GM18520 (cell line): ENCODE results near the gene NUBP2.
"Not testable (repeated sequence)": the region's sequence is repeated elsewhere in the genome, so short reads cannot be mapped to it uniquely, and the experiment has no call there.

Experiments used
- ATAC-seq: cut with Tn5 transposase; IDR thresholded peaks from one replicate; pipeline ENCODE4 v1.9.1; 2021; ENCODE audit not compliant: unreplicated experiment

Gene NUBP2

GRCh38 chr16:1794908-1795666, 12.3 kb downstream of the NUBP2 start:
- no peak for ATAC-seq

GRCh38 chr16:1799263-1799662, 16.5 kb downstream of the NUBP2 start:
- not testable (repeated sequence) for ATAC-seq

DNA sequence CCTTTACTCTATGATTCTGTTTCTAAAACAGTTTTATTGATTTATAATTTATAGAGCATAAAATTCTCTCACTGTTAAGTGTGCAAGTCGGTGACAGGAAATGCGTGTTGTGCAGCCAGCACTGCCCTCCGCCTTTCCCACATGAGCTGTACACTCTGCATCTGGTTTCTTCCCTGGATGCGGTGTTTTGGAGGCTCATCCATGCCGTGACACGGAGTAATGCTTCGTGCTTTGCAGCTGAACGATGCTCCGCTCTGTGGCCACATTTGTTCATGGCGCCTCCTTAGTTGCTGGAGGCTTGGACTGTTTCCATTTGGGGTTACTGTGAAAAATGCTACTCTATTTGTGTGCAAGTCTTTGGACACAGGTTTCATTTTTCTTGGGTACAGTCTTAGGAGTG, 17.9 kb downstream of the NUBP2 start:
- no peak for ATAC-seq

DNA sequence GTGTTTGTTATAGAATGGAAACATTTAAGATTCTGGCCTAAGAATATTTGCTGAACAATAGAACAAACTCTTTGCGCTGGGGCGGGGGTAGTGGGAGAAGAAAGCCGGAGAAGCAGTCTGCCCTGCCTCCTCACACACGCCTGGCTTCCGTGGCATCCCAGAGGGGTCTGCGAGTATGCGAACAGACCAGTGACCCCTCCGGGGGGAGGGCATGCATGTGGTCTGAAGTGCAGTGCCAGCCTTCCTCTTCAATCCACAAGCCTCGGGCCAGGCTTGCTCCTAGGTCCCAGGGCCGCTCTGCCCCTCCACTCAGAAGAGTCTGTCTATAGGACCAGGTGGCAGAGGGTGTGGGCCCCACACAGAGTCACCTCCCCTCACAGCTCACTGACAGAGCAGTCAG, 24.9 kb downstream of the NUBP2 start:
- no peak for ATAC-seq

DNA sequence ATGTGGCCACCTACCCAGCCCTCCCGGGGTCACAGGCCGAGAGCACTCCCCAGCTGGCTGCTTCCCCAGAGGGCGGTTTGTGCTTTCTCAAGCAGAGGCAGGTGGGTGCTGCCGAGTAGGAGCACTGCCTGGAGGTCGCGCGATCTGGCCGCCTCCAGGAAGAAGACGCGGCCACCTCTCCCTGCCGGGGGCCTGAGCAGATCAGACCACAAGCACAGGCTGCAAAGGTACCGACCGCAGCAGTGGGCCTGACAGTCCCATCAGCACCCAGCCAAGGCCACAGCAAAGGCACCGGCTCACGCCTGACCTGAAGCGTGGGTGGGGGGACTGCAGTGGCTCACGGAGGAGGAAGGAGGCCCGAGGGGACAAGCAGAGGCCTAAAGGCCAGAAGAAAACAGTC, 25.9 kb downstream of the NUBP2 start:
- ATAC-seq, result no peak

DNA sequence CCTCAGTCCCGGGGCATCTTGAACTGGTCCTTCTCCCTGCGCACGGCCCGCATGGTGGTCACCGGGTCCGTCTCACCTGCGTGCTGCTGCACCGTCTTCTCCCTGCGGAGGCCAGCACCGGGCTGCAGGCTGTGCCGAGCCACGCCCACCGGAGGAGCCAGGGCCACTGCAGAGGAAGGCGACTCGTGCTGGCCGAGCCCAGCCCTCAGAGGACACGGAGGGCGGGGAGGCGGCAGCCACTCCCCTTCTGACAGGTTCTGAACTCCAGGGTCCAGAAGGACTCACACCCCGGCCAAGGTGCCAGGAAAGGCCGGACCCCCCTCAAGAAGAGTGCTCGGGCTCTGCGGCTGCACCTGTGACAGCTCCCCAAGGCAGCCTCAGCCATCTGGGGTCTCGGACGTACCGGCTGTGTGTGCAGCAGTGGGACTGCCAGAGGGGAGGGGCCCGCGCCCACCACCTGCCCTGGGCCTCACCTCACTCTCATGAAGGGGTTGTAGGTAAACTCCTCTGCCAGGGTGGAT, 26.6 kb downstream of the NUBP2 start:
- no peak for ATAC-seq

GRCh38 chr16:1810106-1810505, 27.3 kb downstream of the NUBP2 start:
- no peak for ATAC-seq

- no peak for ATAC-seq
Measured at GRCh38 chr16:1810536-1810935, 27.8 kb downstream of the NUBP2 start.

DNA sequence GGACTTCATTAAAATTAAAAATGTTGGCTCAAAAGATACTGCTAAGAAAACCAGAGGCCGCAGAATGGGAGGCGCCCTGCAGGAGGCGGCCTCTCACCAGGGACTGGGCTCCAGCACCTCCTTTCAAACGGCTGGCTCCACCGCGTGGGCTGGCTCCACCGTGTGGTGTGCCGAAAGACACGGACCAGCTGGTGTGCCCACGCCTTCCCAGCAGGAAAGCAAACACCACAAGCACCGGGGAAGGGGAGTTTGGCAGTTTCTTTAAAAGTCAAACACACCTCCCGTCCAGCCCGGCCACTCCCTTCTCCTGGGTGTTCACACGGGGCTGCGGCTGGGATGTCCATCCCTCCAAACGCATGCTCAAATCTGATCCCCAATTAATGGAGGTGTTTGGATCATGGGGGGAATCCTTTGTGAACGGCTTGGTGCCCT, 30.0 kb downstream of the NUBP2 start:
- no peak for ATAC-seq

DNA sequence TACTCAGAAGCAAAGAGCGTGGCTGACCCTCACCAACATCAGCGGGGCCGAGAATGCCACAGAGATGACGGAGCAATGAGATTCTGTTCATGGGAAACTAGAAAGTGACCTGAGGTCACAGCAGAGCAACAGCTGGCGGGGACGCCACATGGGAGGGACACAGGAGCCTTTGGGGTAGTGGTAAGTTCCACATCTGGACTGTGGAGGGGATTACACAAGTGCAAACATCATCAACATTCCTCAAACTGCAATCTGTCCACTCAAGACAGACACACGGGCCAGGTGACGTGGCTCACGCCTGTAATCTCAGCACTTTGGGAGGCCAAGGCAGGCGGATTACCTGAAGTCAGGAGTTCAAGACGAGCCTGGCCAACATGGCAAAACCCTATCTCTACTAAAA, 32.7 kb downstream of the NUBP2 start:
- ATAC-seq, result no peak

GRCh38 chr16:1816396-1817275, 33.9 kb downstream of the NUBP2 start:
- no peak for ATAC-seq

DNA sequence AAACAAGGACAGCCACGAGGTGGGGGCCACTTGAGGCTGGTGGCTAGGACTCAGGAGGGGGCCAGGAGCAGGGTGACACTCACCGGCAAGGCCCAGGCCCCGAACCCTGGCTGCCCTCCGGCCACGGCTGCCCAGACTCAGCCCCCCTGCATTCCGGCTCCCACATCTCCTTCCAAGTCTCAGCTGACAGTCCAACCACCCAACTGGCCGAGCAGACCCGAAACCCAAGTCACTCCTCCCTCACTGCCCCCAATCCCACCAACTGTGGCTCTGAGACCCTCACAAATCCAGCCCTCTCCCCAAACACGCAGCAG, 34.5 kb downstream of the NUBP2 start:
- no peak for ATAC-seq

DNA sequence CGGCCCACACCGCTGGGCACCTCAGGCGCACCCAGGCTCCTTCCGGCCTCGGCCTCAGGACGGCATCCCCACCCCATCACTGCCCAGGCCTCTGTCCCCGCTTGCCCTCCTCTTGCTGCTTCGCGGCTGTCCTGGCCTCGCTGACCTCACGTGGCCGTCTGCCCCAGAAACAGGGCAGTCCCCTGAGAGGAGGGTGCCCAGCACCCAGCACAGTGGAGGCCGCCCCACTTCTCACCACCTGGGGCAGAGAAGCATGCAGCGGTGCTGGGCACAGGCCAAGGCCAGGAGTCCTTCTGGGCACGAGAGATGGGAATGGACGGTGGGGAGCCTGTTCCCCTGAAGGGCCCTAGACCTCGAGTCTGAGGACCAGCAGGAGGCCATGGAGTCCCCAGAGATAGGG, 35.0 kb downstream of the NUBP2 start:
- ATAC-seq, result no peak

GRCh38 chr16:1818204-1818872, 35.6 kb downstream of the NUBP2 start:
- ATAC-seq, result no peak

DNA sequence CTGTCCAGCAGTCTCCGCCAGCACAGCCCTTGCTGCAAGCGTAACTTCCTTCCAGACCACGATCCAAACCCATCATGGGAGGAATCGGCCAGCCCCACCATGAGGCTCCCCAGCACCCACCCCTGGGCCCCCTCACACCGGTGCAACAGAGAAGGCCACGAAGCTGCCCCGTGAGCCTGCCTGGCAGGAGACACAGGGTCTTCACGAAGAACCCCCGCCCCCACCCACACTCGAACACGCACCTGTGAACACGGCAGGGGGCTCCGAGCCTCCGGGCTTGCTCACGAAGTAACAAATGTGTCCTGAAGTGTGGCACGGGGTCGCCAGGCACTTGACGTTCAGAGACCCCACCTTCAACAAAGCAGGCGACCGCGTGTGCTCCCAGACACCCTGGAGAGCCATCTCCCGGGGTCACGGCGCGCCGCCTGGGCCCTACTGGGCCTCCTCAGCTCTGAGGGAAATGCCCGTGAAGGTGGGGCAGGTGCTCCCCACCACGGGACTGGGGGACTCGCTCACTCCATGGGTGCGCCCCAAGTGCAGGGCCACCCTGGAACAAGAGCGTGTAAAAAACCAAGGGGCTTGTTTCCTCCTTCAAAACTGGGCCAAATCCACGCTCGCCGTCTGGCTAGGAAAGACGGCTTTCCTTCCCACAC, 36.2 kb downstream of the NUBP2 start:
- no peak for ATAC-seq

GRCh38 chr16:1819611-1820010, 36.9 kb downstream of the NUBP2 start:
- ATAC-seq, result no peak

DNA sequence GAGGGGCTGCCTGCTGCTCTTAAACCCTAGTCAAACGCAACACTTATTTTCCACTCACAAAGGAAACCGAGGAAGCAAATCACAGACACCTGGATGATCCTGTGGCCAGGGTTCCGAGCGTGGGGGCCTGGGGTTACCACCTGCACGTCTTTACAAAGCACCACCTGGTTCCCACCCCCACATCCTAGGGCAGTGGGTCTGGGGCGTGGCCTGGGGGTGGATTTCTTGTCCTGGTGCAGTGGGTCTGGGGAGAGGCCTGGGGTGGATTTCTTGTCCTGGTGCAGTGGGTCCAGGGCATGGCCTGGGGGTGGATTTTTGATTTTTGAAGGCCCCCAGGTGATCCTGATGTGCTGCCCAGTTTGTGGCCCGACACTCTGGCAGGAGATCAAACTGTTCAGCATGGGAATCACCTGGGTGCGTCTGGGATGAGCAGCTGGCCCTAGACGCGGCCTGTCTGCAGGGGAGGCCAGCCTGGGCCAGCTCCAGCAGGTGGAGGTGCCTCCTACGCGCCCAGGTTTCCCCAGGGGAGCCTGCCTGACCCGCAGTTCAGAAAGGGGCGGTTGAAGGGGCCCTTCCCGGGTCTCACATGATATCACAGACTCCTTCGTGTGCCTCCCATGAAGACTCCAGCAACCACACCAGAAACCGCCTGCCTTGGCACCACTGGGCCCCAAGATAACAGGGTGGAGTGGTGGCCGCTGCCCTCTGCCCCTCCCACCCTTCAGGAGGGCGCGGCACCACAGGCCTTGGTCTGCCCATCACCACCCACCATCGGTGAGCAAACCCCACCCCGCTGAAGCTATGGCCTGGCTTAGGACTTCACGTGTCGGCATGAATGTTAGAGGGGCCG, 37.6 kb downstream of the NUBP2 start:
- no peak for ATAC-seq

GRCh38 chr16:1820946-1821290, 38.2 kb downstream of the NUBP2 start:
- no peak for ATAC-seq

DNA sequence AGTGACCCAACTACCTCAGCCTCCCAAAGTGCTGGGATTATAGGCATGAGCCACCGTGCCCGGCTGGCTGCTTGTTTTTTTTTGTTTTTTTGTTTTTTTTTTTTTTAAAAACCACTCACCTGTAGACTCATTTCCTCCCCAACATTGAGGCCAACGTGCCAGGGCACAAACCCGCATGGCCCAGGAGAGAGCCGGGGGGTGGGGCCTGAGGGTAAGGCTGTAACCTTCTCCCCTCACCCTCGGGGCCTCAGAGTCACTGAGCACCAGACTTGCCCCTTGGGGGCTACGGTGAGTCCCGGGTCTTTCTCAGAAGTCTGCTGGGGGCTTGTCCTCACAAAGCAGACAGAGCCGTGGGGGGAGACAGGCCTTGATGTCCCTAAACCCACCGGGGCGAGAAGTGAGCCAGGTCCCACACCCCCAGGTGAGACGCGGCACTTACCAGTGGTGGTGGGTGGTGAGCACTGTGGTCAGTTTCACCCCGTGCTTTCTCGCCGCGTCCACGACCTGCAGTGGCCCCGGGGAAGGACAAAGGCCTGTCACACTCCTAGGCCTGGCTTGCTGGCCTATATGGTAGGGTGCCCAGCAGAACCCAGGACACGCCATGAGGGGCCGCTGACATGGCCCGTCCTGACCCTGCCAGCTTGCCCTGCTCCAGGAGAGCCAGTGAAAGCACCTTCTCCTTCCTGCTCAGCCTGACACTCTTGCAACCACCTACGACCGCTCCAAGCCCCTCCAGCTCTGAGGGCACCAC, 39.3 kb downstream of the NUBP2 start:
- ATAC-seq, result no peak

DNA sequence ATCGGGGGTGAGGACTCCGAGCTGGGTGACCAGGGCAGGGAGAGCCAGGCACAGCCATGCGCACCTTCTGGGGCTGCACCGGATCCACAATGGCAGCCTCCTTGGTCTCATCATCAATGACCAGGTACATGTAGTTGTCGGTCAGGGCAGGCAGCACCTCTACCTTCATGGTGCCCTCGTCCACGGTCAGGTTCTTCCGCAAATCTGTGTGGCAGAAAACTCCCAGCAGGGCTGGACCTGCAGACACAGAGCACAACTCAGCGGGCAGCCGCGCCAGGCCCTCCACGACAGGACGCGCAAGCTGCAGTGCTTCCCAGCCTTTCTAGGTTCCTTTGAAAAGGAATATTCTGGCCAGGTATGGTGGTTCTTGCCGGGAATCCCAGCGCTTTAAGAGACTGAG, 40.0 kb downstream of the NUBP2 start:
- no peak for ATAC-seq
